ENCODE measurements around the gene TSNAX.

TSNAX gene

GRCh38 chr1:231533240-231533639, 4.8 kb downstream of the TSNAX start:
- Histone ChIP-seq H3K27me3 (ENCODE audit: insufficient read depth, poor library complexity, severe bottlenecking) (no peaks in the 10 kb centered on the region), H3K27ac (replicated peaks) (no peak overlapping the region), H3K4me3 (replicated peaks; ENCODE audit: insufficient read depth, low read length) (no peak overlapping the region)
- no peak for DNase-seq (ENCODE audit: low read depth in 1 of 2, low spot score in 1 of 2)
- no peak for TF ChIP-seq GABPA (IDR thresholded peaks at IDR 0.05; ENCODE audit: low read depth)
- no peak for TF ChIP-seq REST (IDR thresholded peaks at IDR 0.05; ENCODE audit: insufficient replicate concordance, low read depth)
- TF ChIP-seq POLR2AphosphoS5 (IDR thresholded peaks at IDR 0.05; ENCODE audit: low read depth): no peak

GRCh38 chr1:231534703-231535159, 6.3 kb downstream of the TSNAX start:
- no peaks in the 10 kb centered on the region for H3K27me3 ChIP-seq (ENCODE audit: insufficient read depth, poor library complexity, severe bottlenecking)
- H3K4me3 ChIP-seq (replicated peaks; ENCODE audit: insufficient read depth, low read length): no peak overlapping the region
- no peak overlapping the region for H3K27ac ChIP-seq (replicated peaks)
- no peak for DNase-seq (ENCODE audit: low read depth in 1 of 2, low spot score in 1 of 2)
- TF ChIP-seq REST (IDR thresholded peaks at IDR 0.05; ENCODE audit: insufficient replicate concordance, low read depth): no peak
- TF ChIP-seq, protein P1, sequence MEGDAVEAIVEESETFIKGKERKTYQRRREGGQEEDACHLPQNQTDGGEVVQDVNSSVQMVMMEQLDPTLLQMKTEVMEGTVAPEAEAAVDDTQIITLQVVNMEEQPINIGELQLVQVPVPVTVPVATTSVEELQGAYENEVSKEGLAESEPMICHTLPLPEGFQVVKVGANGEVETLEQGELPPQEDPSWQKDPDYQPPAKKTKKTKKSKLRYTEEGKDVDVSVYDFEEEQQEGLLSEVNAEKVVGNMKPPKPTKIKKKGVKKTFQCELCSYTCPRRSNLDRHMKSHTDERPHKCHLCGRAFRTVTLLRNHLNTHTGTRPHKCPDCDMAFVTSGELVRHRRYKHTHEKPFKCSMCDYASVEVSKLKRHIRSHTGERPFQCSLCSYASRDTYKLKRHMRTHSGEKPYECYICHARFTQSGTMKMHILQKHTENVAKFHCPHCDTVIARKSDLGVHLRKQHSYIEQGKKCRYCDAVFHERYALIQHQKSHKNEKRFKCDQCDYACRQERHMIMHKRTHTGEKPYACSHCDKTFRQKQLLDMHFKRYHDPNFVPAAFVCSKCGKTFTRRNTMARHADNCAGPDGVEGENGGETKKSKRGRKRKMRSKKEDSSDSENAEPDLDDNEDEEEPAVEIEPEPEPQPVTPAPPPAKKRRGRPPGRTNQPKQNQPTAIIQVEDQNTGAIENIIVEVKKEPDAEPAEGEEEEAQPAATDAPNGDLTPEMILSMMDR (IDR thresholded peaks at IDR 0.05; ENCODE audit: insufficient read depth, low read length): no peak
- TF ChIP-seq GABPA (IDR thresholded peaks at IDR 0.05; ENCODE audit: low read depth): no peak
- TF ChIP-seq SPI1 (IDR thresholded peaks at IDR 0.05; ENCODE audit: borderline replicate concordance, low read depth): no peak
- no peak for TF ChIP-seq POLR2AphosphoS5 (IDR thresholded peaks at IDR 0.05; ENCODE audit: low read depth)

DNA sequence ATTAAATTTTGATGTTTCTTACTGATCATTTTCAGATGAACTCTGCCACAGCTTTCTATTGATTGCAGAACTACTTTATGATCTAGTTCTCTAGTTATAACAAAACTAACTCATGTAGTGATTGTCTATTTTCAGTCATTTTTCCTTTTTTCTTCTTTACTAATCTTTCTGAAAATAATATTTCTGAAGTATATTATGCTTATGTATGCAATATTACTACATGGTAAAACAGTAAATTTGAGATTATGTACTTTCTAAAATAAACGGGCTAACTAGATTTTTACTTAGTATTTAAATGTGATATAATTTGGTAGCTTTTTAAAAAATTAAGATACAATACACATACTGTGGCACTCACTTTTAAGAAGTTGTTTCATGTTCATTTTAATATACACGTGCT, 7.6 kb downstream of the TSNAX start:
- Histone ChIP-seq H3K4me3 (replicated peaks; ENCODE audit: insufficient read depth, low read length) (no peak overlapping the region), H3K27ac (replicated peaks) (no peak overlapping the region), H3K27me3 (ENCODE audit: insufficient read depth, poor library complexity, severe bottlenecking) (no peaks in the 10 kb centered on the region)
- TF ChIP-seq, protein P1 (IDR thresholded peaks at IDR 0.05; ENCODE audit: insufficient read depth, low read length): no peak
- TF ChIP-seq GABPA (IDR thresholded peaks at IDR 0.05; ENCODE audit: low read depth): no peak
- no peak for TF ChIP-seq SPI1 (IDR thresholded peaks at IDR 0.05; ENCODE audit: borderline replicate concordance, low read depth)
- no peak for TF ChIP-seq REST (IDR thresholded peaks at IDR 0.05; ENCODE audit: insufficient replicate concordance, low read depth)
- no peak for TF ChIP-seq POLR2AphosphoS5 (IDR thresholded peaks at IDR 0.05; ENCODE audit: low read depth)
- DNase-seq (ENCODE audit: low read depth in 1 of 2, low spot score in 1 of 2): no peak

All from HL-60 (cell line).